Gastrocnemius medialis (tissue), 4 donors: ENCODE measurements around the gene CCDC141. TPM values are rescaled to one million over a fixed set of nuclear protein-coding genes. Genes with fewer than 3 reads are reported as not detected.

Experiments
- ATAC-seq, 2 donors: fragments of 150-250 bp; one replicate each; pipeline ENCODE4 v1.9.1; 2016
- DNase-seq, 2 donors: peaks; one replicate each; pipeline ENCODE4 v3.0.0-alpha.2; 2019
- H3K27ac ChIP-seq, 4 donors: fragments of 200-600 bp; sonication (generic); 1 replicate in 1 of 4; 2 replicates in 3 of 4; pipeline ENCODE4 v1.5.1; 2016 to 2018; ENCODE audit warnings: mild to moderate bottlenecking in 2 of 4, moderate library complexity in 1 of 4
- H3K27me3 ChIP-seq, 3 donors: fragments of 200-600 bp; sonication (generic) in 2 of 3; 1 replicate in 1 of 3; 2 replicates in 2 of 3; pipeline versions ENCODE4 v1.5.1 to v1.6.0; 2016 to 2019; ENCODE audit warnings: mild to moderate bottlenecking in 1 of 3, moderate library complexity in 1 of 3
- H3K36me3 ChIP-seq, 2 donors: fragments of 200-600 bp; sonication (generic) in 1 of 2; one replicate each; pipeline ENCODE4 v1.5.1; 2017 to 2018
- H3K4me1 ChIP-seq, 2 donors: fragments of 200-600 bp; sonication (generic) in 1 of 2; one replicate each; pipeline ENCODE4 v1.5.1; 2016 to 2017; ENCODE audit warnings: mild to moderate bottlenecking in 2 of 2
- H3K4me3 ChIP-seq, 4 donors: fragments of 200-600 bp; sonication (generic) in 3 of 4; 1 replicate in 1 of 4; 2 replicates in 3 of 4; pipeline ENCODE4 v1.5.1; 2016 to 2019; ENCODE audit warnings: mild to moderate bottlenecking in 2 of 4
- H3K9me3 ChIP-seq, 3 donors: fragments of 200-600 bp; sonication (generic) in 2 of 3; 1 replicate in 1 of 3; 2 replicates in 2 of 3; pipeline ENCODE4 v1.5.1; 2016 to 2019
- POLR2A ChIP-seq, 2 donors: fragments of 450-650 bp; IDR thresholded peaks; one replicate each; pipeline ENCODE4 v1.6.1; 2017; ENCODE audit warnings: antibody characterized with exemption in 2 of 2, mild to moderate bottlenecking in 2 of 2, moderate library complexity in 2 of 2
- in situ Hi-C, 4 donors: fragments of 200-750 bp; cut with MboI; loops; one replicate each; pipeline versions ENCODE4 v1.15.0 to v1.8.0; 2017; ENCODE audit warnings: low sequenced_read_pairs in 4 of 4
- intact Hi-C: fragments of 100-400 bp; cut with DNase I; formaldehyde crosslinking; loops from one replicate; pipeline ENCODE4 v1.15.1; 2023; ENCODE audit warnings: low total_unique reads
- total RNA-seq, 4 donors: library from RNA; depleted of rRNA; stranded (reverse); fragments of >200 nt; gene quantifications; one replicate each; pipeline versions ENCODE4 v1.1.0 to v1.2.3, GENCODE V29; 2016
- TF ChIP-seq, protein P1 (sequence below), 5 experiments: fragments of 450-650 bp in 3 of 5; fragments of 200-600 bp in 2 of 5; sonication (generic) in 2 of 5; IDR thresholded peaks in 4 of 5; conservative IDR thresholded peaks in 1 of 5; 1 replicate in 4 of 5; 2 replicates in 1 of 5; pipeline ENCODE4 v1.5.1; 2016 to 2019; ENCODE audit warnings: antibody characterized with exemption in 5 of 5, mild to moderate bottlenecking in 3 of 5, moderate library complexity in 3 of 5

CCDC141 gene
- total RNA-seq, 4 donors from 2014 or later = 0.85 to 4.3 (median 2.2) TPM

DNA sequence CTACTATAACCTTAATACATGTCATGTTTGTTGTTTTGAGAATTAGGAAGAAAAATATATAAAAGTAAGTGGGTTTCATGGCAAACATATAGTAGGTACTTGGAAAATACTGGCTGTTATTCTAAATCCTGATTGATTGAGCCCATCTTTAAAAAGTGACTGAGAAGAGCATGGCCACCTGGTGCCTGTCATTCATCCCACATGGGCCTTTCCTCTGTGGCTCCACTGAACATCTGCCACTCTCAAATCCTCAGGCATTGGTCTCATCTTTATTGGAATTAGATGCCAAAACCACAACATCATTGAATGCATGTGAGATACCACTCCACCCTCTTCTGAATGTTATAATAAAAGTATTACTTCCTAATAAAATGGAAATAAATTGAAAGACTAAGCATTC, 141.1 kb downstream of the CCDC141 start:
- in situ Hi-C loops = no loop called here
- peak in 1 of 2 donors; percentile 44 for DNase-seq
- TF ChIP-seq, protein P1, sequence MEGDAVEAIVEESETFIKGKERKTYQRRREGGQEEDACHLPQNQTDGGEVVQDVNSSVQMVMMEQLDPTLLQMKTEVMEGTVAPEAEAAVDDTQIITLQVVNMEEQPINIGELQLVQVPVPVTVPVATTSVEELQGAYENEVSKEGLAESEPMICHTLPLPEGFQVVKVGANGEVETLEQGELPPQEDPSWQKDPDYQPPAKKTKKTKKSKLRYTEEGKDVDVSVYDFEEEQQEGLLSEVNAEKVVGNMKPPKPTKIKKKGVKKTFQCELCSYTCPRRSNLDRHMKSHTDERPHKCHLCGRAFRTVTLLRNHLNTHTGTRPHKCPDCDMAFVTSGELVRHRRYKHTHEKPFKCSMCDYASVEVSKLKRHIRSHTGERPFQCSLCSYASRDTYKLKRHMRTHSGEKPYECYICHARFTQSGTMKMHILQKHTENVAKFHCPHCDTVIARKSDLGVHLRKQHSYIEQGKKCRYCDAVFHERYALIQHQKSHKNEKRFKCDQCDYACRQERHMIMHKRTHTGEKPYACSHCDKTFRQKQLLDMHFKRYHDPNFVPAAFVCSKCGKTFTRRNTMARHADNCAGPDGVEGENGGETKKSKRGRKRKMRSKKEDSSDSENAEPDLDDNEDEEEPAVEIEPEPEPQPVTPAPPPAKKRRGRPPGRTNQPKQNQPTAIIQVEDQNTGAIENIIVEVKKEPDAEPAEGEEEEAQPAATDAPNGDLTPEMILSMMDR (IDR thresholded peaks at IDR 0.05 in 4 of 5, conservative IDR thresholded peaks at IDR 0.05 in 1 of 5) = no peak
- no peak for TF ChIP-seq POLR2A (IDR thresholded peaks at IDR 0.05)

DNA sequence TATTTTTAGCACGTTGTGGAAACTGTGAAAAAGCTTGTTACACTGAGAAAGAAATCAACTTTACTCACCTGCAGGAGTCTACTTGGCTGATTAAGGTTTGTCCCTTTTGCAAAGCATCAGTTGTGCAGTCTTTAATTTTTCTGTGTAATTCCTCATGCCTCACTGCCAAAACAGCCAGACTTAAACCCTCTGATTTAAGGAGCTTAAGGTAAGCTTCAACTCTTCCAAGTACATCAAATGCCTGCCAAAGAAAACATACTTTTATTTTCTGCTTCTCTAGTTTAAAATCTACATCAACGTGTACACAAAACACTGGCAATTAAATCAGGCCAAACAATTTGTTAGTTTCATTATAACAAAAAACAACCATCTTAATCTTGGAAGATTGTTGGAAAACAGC, 144.7 kb downstream of the CCDC141 start:
- Histone ChIP-seq H3K36me3 (no peaks in the 10 kb centered on the region), H3K27me3 (no peaks in the 10 kb centered on the region), H3K9me3 (no peaks in the 10 kb centered on the region), H3K4me1 (peaks cover 19 to 24% of the 10 kb centered on the region in 2 donors), H3K27ac (no peak overlapping the region), H3K4me3 (no peak overlapping the region)
- ATAC-seq (no peak), DNase-seq (no peak)
- TF ChIP-seq POLR2A (IDR thresholded peaks at IDR 0.05) = no peak
- TF ChIP-seq, protein P1 (IDR thresholded peaks at IDR 0.05 in 4 of 5, conservative IDR thresholded peaks at IDR 0.05 in 1 of 5) = no peak
- intact Hi-C loops (no loop called here), in situ Hi-C loops (no loop called here)

More for the DNA sequence above, 141.1 kb downstream of the CCDC141 start:
- intact Hi-C loops = no loop called here
- no peaks in the 10 kb centered on the region for H3K27me3 ChIP-seq
- H3K4me3 ChIP-seq = no peak overlapping the region
- H3K36me3 ChIP-seq = no peaks in the 10 kb centered on the region
- ATAC-seq = peak; percentile 51 to 56
- H3K9me3 ChIP-seq = no peaks in the 10 kb centered on the region
- H3K4me1 ChIP-seq = peaks cover 49% of the 10 kb centered on the region in 2 donors
- peak overlapping the region; percentile 72 to 83 (median 78) for H3K27ac ChIP-seq

DNA sequence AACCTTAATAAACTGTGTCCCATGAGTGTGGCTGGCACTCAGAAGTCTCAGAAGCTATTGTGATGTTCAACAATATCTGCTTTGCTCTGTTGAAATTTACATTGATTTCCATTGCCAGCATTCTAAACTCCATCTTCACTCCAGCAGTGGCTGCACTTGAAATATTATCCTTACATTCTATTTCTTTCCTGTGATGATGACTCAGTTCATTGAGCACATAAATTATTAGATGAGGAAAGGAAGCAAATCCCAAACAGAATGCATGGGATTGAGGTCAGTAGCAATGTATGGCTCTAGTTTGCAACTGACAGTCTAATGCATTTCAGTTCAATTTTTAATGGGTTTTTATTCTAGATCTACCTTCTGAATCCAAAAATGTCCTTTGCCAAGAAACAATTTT, 150.3 kb downstream of the CCDC141 start:
- no peak for DNase-seq
- ATAC-seq = no peak
- Histone ChIP-seq H3K4me3 (no peak overlapping the region), H3K27ac (no peak overlapping the region), H3K27me3 (no peaks in the 10 kb centered on the region), H3K36me3 (no peaks in the 10 kb centered on the region), H3K4me1 (peaks cover 30 to 31% of the 10 kb centered on the region in 2 donors), H3K9me3 (no peaks in the 10 kb centered on the region)
- in situ Hi-C loops (no loop called here), intact Hi-C loops (no loop called here)
- TF ChIP-seq, protein P1 (IDR thresholded peaks at IDR 0.05 in 4 of 5, conservative IDR thresholded peaks at IDR 0.05 in 1 of 5) = no peak
- no peak for TF ChIP-seq POLR2A (IDR thresholded peaks at IDR 0.05)

DNA sequence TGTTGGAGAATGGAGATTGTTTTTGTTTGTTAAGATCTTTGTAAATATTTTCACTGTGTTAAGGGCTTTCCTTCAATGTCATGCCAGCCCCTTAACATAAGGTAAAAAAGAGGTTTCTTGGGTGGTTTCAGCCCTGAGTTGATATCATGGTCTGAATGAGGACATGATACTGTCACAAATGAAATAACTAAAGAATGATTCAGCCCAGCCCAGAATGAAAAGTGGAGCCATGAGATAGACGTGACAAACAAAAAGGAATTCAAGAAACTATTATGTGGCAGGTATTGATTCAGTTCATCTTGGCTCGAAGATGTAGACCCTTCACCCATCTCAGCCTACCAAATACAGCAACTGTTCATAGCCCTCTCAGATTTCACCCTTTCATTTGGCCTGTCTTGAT, 154.1 kb downstream of the CCDC141 start:
- H3K4me1 ChIP-seq = peaks cover 56 to 61% of the 10 kb centered on the region in 2 donors
- in situ Hi-C loops = no loop called here

More for the DNA sequence above, 154.1 kb downstream of the CCDC141 start:
- Histone ChIP-seq H3K9me3 (no peaks in the 10 kb centered on the region), H3K27me3 (no peaks in the 10 kb centered on the region), H3K36me3 (no peaks in the 10 kb centered on the region), H3K27ac (peak overlapping the region; percentile 58 to 70 (median 64)), H3K4me3 (no peak overlapping the region)
- TF ChIP-seq, protein P1 (IDR thresholded peaks at IDR 0.05 in 4 of 5, conservative IDR thresholded peaks at IDR 0.05 in 1 of 5) = no peak
- no peak for TF ChIP-seq POLR2A (IDR thresholded peaks at IDR 0.05)
- intact Hi-C loops = no loop called here
- ATAC-seq (no peak), DNase-seq (no peak)
